ENCODE measurements around the gene GPR55.
A peak's percentile ranks its signal among the peaks of the same experiment; 100 is the strongest.

Gene GPR55

GRCh38 chr2:230866756-230867523, 58.1 kb downstream of the GPR55 start:
- peak; percentile 50 for DNase-seq (ENCODE audit: low spot score)

GRCh38 chr2:230865766-230866755, 59.0 kb downstream of the GPR55 start:
- DNase-seq (ENCODE audit: low spot score) = no peak

GRCh38 chr2:230865307-230865765, 59.7 kb downstream of the GPR55 start:
- DNase-seq (ENCODE audit: low spot score) = no peak

- DNase-seq (ENCODE audit: low spot score) = peak; percentile 67
These were observed 60.3 kb downstream of the GPR55 start, which contains the start of gene ITM2C for GRCh38 chr2:230864605-230865306. ITM2C (plus strand) TSS chr2:230864942; CDS start chr2:230865026, 84 bp downstream.

GRCh38 chr2:230864122-230864604, 60.9 kb downstream of the GPR55 start:
- no peak for DNase-seq (ENCODE audit: low spot score)

GRCh38 chr2:230863442-230864121, 61.5 kb downstream of the GPR55 start:
- no peak for DNase-seq (ENCODE audit: low spot score)

GRCh38 chr2:230863031-230863430, 62.0 kb downstream of the GPR55 start:
- no peak for DNase-seq (ENCODE audit: low spot score)

GRCh38 chr2:230862292-230862691, 62.8 kb downstream of the GPR55 start:
- DNase-seq (ENCODE audit: low spot score) = no peak

- DNase-seq (ENCODE audit: low spot score) = no peak
These were observed 63.3 kb downstream of the GPR55 start for GRCh38 chr2:230861552-230862255.

Data from activated CD4-positive, alpha-beta T cell treated with anti-CD3 and anti-CD28 coated beads, Interleukin-2, Interleukin-4, amounts not matched to agents 100 ng/mL and 50 ng/mL, durations not matched to agents 16 hours and 8 hours (primary cell).